Neural cell (in vitro differentiated cells): ENCODE results near the gene GAMT. TPM values are rescaled to one million over a fixed set of nuclear protein-coding genes. Genes with fewer than 3 reads are reported as not detected.

Experiments
- H2AFZ ChIP-seq: fragments of 200-600, 300-800 bp; sonication (generic), shearing (Covaris generic); 2 replicates; pipeline ENCODE4 v1.6.0; 2014; ENCODE audit warnings: low read depth, mild to moderate bottlenecking, antibody characterized with exemption, low read length, moderate library complexity
- H3F3A ChIP-seq: fragments of 200-600 bp; shearing (Covaris generic); 2 replicates; pipeline ENCODE4 v1.6.1; 2016; ENCODE audit warnings: mild to moderate bottlenecking, moderate library complexity, mixed read lengths, antibody characterized with exemption, low read length; ENCODE audit not compliant: insufficient read depth, poor library complexity, severe bottlenecking
- H3K27ac ChIP-seq: fragments of 200-600, 300-800 bp; sonication (generic), shearing (Covaris generic); 2 replicates; pipeline ENCODE4 v1.5.1; 2014; ENCODE audit warnings: mild to moderate bottlenecking, low read length, moderate library complexity
- H3K27me3 ChIP-seq: fragments of 300-800, 200-600 bp; sonication (generic), shearing (Covaris generic); 2 replicates; pipeline ENCODE4 v1.6.0; 2014; ENCODE audit warnings: mild to moderate bottlenecking, low read depth, low read length, moderate library complexity; ENCODE audit not compliant: insufficient read depth
- H3K36me3 ChIP-seq: fragments of 300-800, 200-600 bp; sonication (generic), shearing (Covaris generic); 2 replicates; pipeline ENCODE4 v1.5.1; 2014; ENCODE audit warnings: mild to moderate bottlenecking, antibody characterized with exemption, low read length, moderate library complexity; ENCODE audit not compliant: insufficient read depth
- H3K4me2 ChIP-seq: fragments of 300-800, 200-600 bp; sonication (generic), shearing (Covaris generic); 2 replicates; pipeline ENCODE4 v1.6.0; 2014; ENCODE audit warnings: mild to moderate bottlenecking, low read length
- H3K4me3 ChIP-seq: fragments of 300-800, 200-600 bp; sonication (generic), shearing (Covaris generic); 2 replicates; pipeline ENCODE4 v1.5.1; 2014; ENCODE audit warnings: mild to moderate bottlenecking, low read length, moderate library complexity
- H3K79me2 ChIP-seq: fragments of 200-600 bp; shearing (Covaris generic); replicated peaks from 2 replicates; pipeline ENCODE4 v1.6.0; 2014; ENCODE audit warnings: mild to moderate bottlenecking, low read length, moderate library complexity; ENCODE audit not compliant: insufficient read depth
- H3K9ac ChIP-seq: fragments of 300-800, 200-600 bp; sonication (generic), shearing (Covaris generic); 2 replicates; pipeline ENCODE4 v1.6.1; 2016; ENCODE audit warnings: mild to moderate bottlenecking, low read length, mixed read lengths
- H3K9me2 ChIP-seq: fragments of 200-600 bp; shearing (Covaris generic); 2 replicates; pipeline ENCODE4 v1.6.1; 2016; ENCODE audit warnings: mild to moderate bottlenecking, low read length, mixed read lengths; ENCODE audit not compliant: insufficient read depth
- H3K9me3 ChIP-seq: fragments of 200-600, 300-800 bp; sonication (generic), shearing (Covaris generic); 2 replicates; pipeline ENCODE4 v1.6.1; 2016; ENCODE audit warnings: mild to moderate bottlenecking, mixed run types, low read length, moderate library complexity, mixed read lengths
- H4K20me1 ChIP-seq: fragments of 200-600 bp; shearing (Covaris generic); 2 replicates; pipeline ENCODE4 v1.6.1; 2016; ENCODE audit warnings: mild to moderate bottlenecking, mixed run types; ENCODE audit not compliant: insufficient read depth
- CTCF ChIP-seq: fragments of 450-650 bp; IDR thresholded peaks from 2 replicates; pipeline ENCODE4 v1.5.1; 2014; ENCODE audit warnings: antibody characterized with exemption, mild to moderate bottlenecking, moderate library complexity; ENCODE audit not compliant: poor library complexity, severe bottlenecking
- EP300 ChIP-seq: fragments of 450-650 bp; conservative IDR thresholded peaks from 2 replicates; pipeline ENCODE4 v1.6.1; 2014; ENCODE audit warnings: antibody characterized with exemption, mild to moderate bottlenecking, moderate library complexity; ENCODE audit not compliant: poor library complexity, severe bottlenecking
- EZH2 ChIP-seq: fragments of 200-600, 300-800 bp; shearing (Covaris generic), sonication (generic); IDR thresholded peaks from 2 replicates; pipeline ENCODE4 v1.6.1; 2014; ENCODE audit warnings: antibody characterized with exemption, low read length, borderline replicate concordance, mild to moderate bottlenecking; ENCODE audit not compliant: insufficient read depth, poor library complexity, severe bottlenecking
- MXI1 ChIP-seq: fragments of 450-650 bp; conservative IDR thresholded peaks from 2 replicates; pipeline ENCODE4 v1.6.1; 2014; ENCODE audit warnings: antibody characterized with exemption, mild to moderate bottlenecking; ENCODE audit not compliant: poor library complexity, severe bottlenecking
- POLR2AphosphoS5 ChIP-seq: IDR thresholded peaks from 2 replicates; pipeline ENCODE4 v1.6.1; 2012
- RAD21 ChIP-seq: fragments of 450-650 bp; conservative IDR thresholded peaks from 2 replicates; pipeline ENCODE4 v1.6.1; 2014; ENCODE audit warnings: antibody characterized with exemption, mild to moderate bottlenecking, moderate library complexity
- REST ChIP-seq: IDR thresholded peaks from 2 replicates; pipeline ENCODE4 v1.6.1; 2012; ENCODE audit warnings: borderline replicate concordance
- SMC3 ChIP-seq: fragments of 450-650 bp; conservative IDR thresholded peaks from 2 replicates; pipeline ENCODE4 v1.6.1; 2014; ENCODE audit warnings: antibody characterized with exemption, mild to moderate bottlenecking, moderate library complexity; ENCODE audit not compliant: poor library complexity
- TAF1 ChIP-seq: IDR thresholded peaks from 2 replicates; pipeline ENCODE4 v1.6.1; 2012; ENCODE audit warnings: low read depth
- polyA plus RNA-seq: library from polyadenylated mRNA; depleted of rRNA; stranded (reverse); fragments of >200 nt; gene quantifications from 2 replicates; pipeline ENCODE4 v1.2.3, GENCODE V29; 2014

The GAMT gene
- polyA plus RNA-seq, 1 donor from 2014 or later: 32.5 TPM

GRCh38 chr19:1431759-1432506 is 30.6 kb upstream of the GAMT start:
- Histone ChIP-seq H3K9me2 (no peaks in the 10 kb centered on the region), H3K27ac (no peak overlapping the region), H3K27me3 (no peaks in the 10 kb centered on the region), H3K9me3 (no peaks in the 10 kb centered on the region), H3K36me3 (no peaks in the 10 kb centered on the region), H2AFZ (no peak overlapping the region), H4K20me1 (no peaks in the 10 kb centered on the region), H3K79me2 (no peaks in the 10 kb centered on the region), H3F3A (no peaks in the 10 kb centered on the region), H3K4me3 (no peak overlapping the region), H3K4me2 (no peak overlapping the region), H3K9ac (no peak overlapping the region)
- TF ChIP-seq EP300: no peak
- no peak for TF ChIP-seq POLR2AphosphoS5
- TF ChIP-seq CTCF: no peak
- TF ChIP-seq RAD21: no peak
- TF ChIP-seq EZH2: no peak
- no peak for TF ChIP-seq SMC3
- TF ChIP-seq TAF1: no peak
- TF ChIP-seq MXI1: no peak
- TF ChIP-seq REST: no peak

GRCh38 chr19:1430246-1430645 is 28.9 kb upstream of the GAMT start:
- H3K9ac ChIP-seq: no peak overlapping the region

More at GRCh38 chr19:1430246-1430645, 28.9 kb upstream of the GAMT start:
- no peaks in the 10 kb centered on the region for H4K20me1 ChIP-seq
- no peak overlapping the region for H3K27ac ChIP-seq
- H3K36me3 ChIP-seq: no peaks in the 10 kb centered on the region
- no peaks in the 10 kb centered on the region for H3K27me3 ChIP-seq
- no peak overlapping the region for H3K4me2 ChIP-seq
- no peaks in the 10 kb centered on the region for H3K79me2 ChIP-seq
- H3K9me2 ChIP-seq: no peaks in the 10 kb centered on the region
- H3K9me3 ChIP-seq: no peaks in the 10 kb centered on the region
- H2AFZ ChIP-seq: no peak overlapping the region
- no peak overlapping the region for H3K4me3 ChIP-seq
- TF ChIP-seq REST (no peak), RAD21 (no peak), MXI1 (no peak), POLR2AphosphoS5 (no peak), TAF1 (no peak), EZH2 (no peak), CTCF (no peak), EP300 (no peak), SMC3 (no peak)
- H3F3A ChIP-seq: no peaks in the 10 kb centered on the region
